Measurements from ENCODE around the gene CYP3A7. TPM values are rescaled to one million over a fixed set of nuclear protein-coding genes. Genes with fewer than 3 reads are reported as not detected.
"Not testable (repeated sequence)": the region's sequence is repeated elsewhere in the genome, so short reads cannot be mapped to it uniquely, and the experiment has no call there.

The CYP3A7 gene
- polyA plus RNA-seq, 3 donors = 0.10 TPM; not detected in 2

GRCh38 chr7:99720800-99721595 lies 14.0 kb downstream of the CYP3A7 start:
- WGBS, 3 donors = 37 to 82% (median 47%) methylated on average over 5 of the region's 5 CpGs

GRCh38 chr7:99719996-99720769 lies 14.8 kb downstream of the CYP3A7 start:
- WGBS, 3 donors = 28 to 59% (median 58%) methylated on average over 4 of the region's 4 CpGs

More at GRCh38 chr7:99720800-99721595, 14.0 kb downstream of the CYP3A7 start:
- H3K27ac ChIP-seq (ENCODE audit: low read depth, low read length) = no peak overlapping the region

GRCh38 chr7:99713995-99714570 lies 20.9 kb downstream of the CYP3A7 start:
- no peak overlapping the region for H3K27ac ChIP-seq (ENCODE audit: low read depth, low read length)
- WGBS, 3 donors = 76 to 81% (median 78%) methylated on average over 3 of the region's 3 CpGs

More at GRCh38 chr7:99719996-99720769, 14.8 kb downstream of the CYP3A7 start:
- no peak overlapping the region for H3K27ac ChIP-seq (ENCODE audit: low read depth, low read length)

GRCh38 chr7:99709838-99710578 lies 25.0 kb downstream of the CYP3A7 start:
- WGBS, 3 donors = 60 to 80% (median 79%) methylated on average over 2 of the region's 2 CpGs

GRCh38 chr7:99709260-99709659 lies 25.7 kb downstream of the CYP3A7 start:
- WGBS, 3 donors = 91 to 96% (median 93%) methylated on average over 2 of the region's 2 CpGs

More at GRCh38 chr7:99709838-99710578, 25.0 kb downstream of the CYP3A7 start:
- no peak overlapping the region for H3K27ac ChIP-seq (ENCODE audit: low read depth, low read length)

GRCh38 chr7:99707096-99707495 lies 27.9 kb downstream of the CYP3A7 start:
- no peak overlapping the region for H3K27ac ChIP-seq (ENCODE audit: low read depth, low read length)
- WGBS, 3 donors = 46 to 66% (median 49%) methylated on average over 1 of the region's 1 CpG

More at GRCh38 chr7:99709260-99709659, 25.7 kb downstream of the CYP3A7 start:
- no peak overlapping the region for H3K27ac ChIP-seq (ENCODE audit: low read depth, low read length)

GRCh38 chr7:99699946-99700345 lies 35.0 kb downstream of the CYP3A7 start:
- no peak overlapping the region for H3K27ac ChIP-seq (ENCODE audit: low read depth, low read length)
- 49 to 50% (median 49%) methylated on average over 5 of the region's 5 CpGs for WGBS, 3 donors

- 17 to 27% (median 27%) methylated on average over 6 of the region's 6 CpGs for WGBS, 3 donors
- not testable (repeated sequence) for H3K27ac ChIP-seq (ENCODE audit: low read depth, low read length)
Observed at GRCh38 chr7:99698867-99699730, 35.9 kb downstream of the CYP3A7 start.

- H3K27ac ChIP-seq (ENCODE audit: low read depth, low read length) = no peak overlapping the region
- 69 to 89% (median 81%) methylated on average over 1 of the region's 1 CpG for WGBS, 3 donors
Observed at GRCh38 chr7:99694912-99695304, 40.1 kb downstream of the CYP3A7 start.

- 37 to 87% (median 86%) methylated on average over 5 of the region's 5 CpGs for WGBS, 3 donors
- H3K27ac ChIP-seq (ENCODE audit: low read depth, low read length) = no peak overlapping the region
Observed at GRCh38 chr7:99694201-99694911, 40.6 kb downstream of the CYP3A7 start.

- no peak overlapping the region for H3K27ac ChIP-seq (ENCODE audit: low read depth, low read length)
- WGBS, 3 donors = 13 to 60% (median 54%) methylated on average over 9 of the region's 9 CpGs
Observed at GRCh38 chr7:99693427-99694200, 41.4 kb downstream of the CYP3A7 start.

- 27 to 65% (median 36%) methylated on average over 5 of the region's 5 CpGs for WGBS, 3 donors
- H3K27ac ChIP-seq (ENCODE audit: low read depth, low read length) = no peak overlapping the region
Observed at GRCh38 chr7:99693100-99693426, 41.9 kb downstream of the CYP3A7 start.

GRCh38 chr7:99692563-99692962 lies 42.4 kb downstream of the CYP3A7 start:
- 52 to 93% (median 87%) methylated on average over 6 of the region's 6 CpGs for WGBS, 3 donors
- H3K27ac ChIP-seq (ENCODE audit: low read depth, low read length) = not testable (repeated sequence)

GRCh38 chr7:99691658-99692057 lies 43.3 kb downstream of the CYP3A7 start:
- 93 to 100% (median 100%) methylated on average over 1 of the region's 1 CpG for WGBS, 3 donors
- not testable (repeated sequence) for H3K27ac ChIP-seq (ENCODE audit: low read depth, low read length)

GRCh38 chr7:99690918-99691317 lies 44.1 kb downstream of the CYP3A7 start:
- WGBS, 3 donors = 94 to 100% (median 97%) methylated on average over 3 of the region's 4 CpGs

GRCh38 chr7:99685871-99686608 lies 49.0 kb downstream of the CYP3A7 start:
- not testable (repeated sequence) for H3K27ac ChIP-seq (ENCODE audit: low read depth, low read length)
- 90 to 93% (median 92%) methylated on average over 13 to 14 of the region's 14 CpGs for WGBS, 3 donors

More at GRCh38 chr7:99690918-99691317, 44.1 kb downstream of the CYP3A7 start:
- H3K27ac ChIP-seq (ENCODE audit: low read depth, low read length) = not testable (repeated sequence)
